HG02852 (cell line): ENCODE data around the gene SLC13A3.

ENCODE experiments used
- ATAC-seq: cut with Tn5 transposase; IDR thresholded peaks from one replicate; pipeline ENCODE4 v1.9.1; 2021; ENCODE audit warnings: mild to moderate bottlenecking, moderate library complexity; ENCODE audit not compliant: unreplicated experiment

SLC13A3 gene

GRCh38 chr20:46657137-46657536 lies 5.9 kb upstream of the SLC13A3 start:
- ATAC-seq: no peak

GRCh38 chr20:46652699-46653098 lies 1.4 kb upstream of the SLC13A3 start:
- ATAC-seq: no peak

GRCh38 chr20:46650575-46651090 lies 626 bp downstream of the SLC13A3 start:
- ATAC-seq: no peak

GRCh38 chr20:46649965-46650542 lies 1.2 kb downstream of the SLC13A3 start:
- ATAC-seq: no peak

GRCh38 chr20:46649650-46649949 lies 1.7 kb downstream of the SLC13A3 start:
- ATAC-seq: no peak

- ATAC-seq: no peak
Observed at GRCh38 chr20:46648903-46649649, 2.2 kb downstream of the SLC13A3 start.

- ATAC-seq: no peak
Observed at GRCh38 chr20:46647469-46647868, 3.8 kb downstream of the SLC13A3 start.

GRCh38 chr20:46646659-46647380 lies 4.4 kb downstream of the SLC13A3 start:
- ATAC-seq: no peak

GRCh38 chr20:46646122-46646521 lies 5.1 kb downstream of the SLC13A3 start:
- no peak for ATAC-seq

- no peak for ATAC-seq
Observed at GRCh38 chr20:46644733-46645132, 6.5 kb downstream of the SLC13A3 start.

GRCh38 chr20:46644160-46644559 lies 7.1 kb downstream of the SLC13A3 start:
- no peak for ATAC-seq

- no peak for ATAC-seq
Observed at GRCh38 chr20:46642969-46643343, 8.3 kb downstream of the SLC13A3 start.

GRCh38 chr20:46642265-46642968 lies 8.8 kb downstream of the SLC13A3 start:
- ATAC-seq: no peak

GRCh38 chr20:46641424-46641823 lies 9.8 kb downstream of the SLC13A3 start:
- ATAC-seq: no peak

- ATAC-seq: no peak
Observed at GRCh38 chr20:46640536-46641311, 10.5 kb downstream of the SLC13A3 start.

- no peak for ATAC-seq
Observed at GRCh38 chr20:46640044-46640443, 11.2 kb downstream of the SLC13A3 start.

- no peak for ATAC-seq
Observed at GRCh38 chr20:46639587-46639986, 11.7 kb downstream of the SLC13A3 start.

- ATAC-seq: no peak
Observed at GRCh38 chr20:46638898-46639274, 12.4 kb downstream of the SLC13A3 start.

- ATAC-seq: no peak
Observed at GRCh38 chr20:46638134-46638897, 12.9 kb downstream of the SLC13A3 start.
